ENCODE measurements around the gene EREG.
A peak's percentile ranks its signal among the peaks of the same experiment; 100 is the strongest.
"Not testable (repeated sequence)": the region's sequence is repeated elsewhere in the genome, so short reads cannot be mapped to it uniquely, and the experiment has no call there.

EREG gene, protein sequence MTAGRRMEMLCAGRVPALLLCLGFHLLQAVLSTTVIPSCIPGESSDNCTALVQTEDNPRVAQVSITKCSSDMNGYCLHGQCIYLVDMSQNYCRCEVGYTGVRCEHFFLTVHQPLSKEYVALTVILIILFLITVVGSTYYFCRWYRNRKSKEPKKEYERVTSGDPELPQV

DNA sequence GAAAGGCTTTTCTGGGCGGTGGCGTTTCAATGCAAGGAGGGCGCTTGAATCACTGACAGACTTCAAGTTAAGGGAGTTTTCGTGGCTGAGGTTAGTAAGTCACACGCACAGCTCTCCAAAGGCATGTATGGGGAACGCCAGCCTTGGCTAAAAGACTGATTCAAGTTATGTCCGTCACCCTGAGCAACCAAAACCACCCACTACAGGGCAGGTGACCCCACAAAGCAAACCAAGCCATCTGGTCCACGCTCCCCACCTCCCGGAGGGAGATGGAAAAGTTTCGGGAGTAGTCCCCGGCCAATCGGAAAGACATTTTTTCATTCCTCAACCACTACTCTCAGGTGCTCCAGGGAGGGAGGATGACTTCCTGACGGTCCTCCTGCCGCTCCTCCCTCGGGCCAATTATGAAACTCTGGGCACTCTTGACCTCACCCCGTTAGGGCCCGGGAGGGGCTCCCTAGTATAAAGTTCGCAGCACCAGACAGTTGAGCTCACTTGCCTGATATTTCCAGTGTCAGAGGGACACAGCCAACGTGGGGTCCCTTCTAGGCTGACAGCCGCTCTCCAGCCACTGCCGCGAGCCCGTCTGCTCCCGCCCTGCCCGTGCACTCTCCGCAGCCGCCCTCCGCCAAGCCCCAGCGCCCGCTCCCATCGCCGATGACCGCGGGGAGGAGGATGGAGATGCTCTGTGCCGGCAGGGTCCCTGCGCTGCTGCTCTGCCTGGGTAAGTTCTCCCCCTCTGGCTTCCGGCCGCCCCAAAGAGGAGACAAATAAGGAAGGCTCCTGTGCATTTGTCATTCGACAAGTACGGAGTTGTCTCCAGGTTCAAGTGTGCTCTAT lies at the start of gene EREG:
Gene EREG (plus strand): TSS at position 494 of the 840 bp plus-strand sequence. CDS start 164 bp downstream, at position 658.
- peak; percentile 9 to 92 for DNase-seq

DNA sequence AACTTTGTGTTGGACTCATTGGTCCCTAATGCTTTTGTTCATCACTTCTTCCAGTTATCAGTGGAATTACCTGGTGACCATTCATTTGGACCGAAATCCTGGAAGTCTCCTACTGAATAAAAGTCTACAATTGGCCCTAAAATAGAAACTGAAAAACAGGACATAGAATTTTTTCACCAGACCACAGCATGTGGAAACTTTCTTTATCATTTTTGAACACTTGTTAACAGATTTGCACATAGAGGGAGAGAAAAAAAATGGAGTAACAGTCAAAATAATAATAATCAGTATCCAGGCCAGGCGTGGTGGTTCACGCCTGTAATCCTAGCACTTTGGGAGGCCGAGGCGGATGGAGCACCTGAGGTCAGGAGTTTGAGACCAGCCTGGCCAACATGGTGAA lies 49.6 kb upstream of the EREG start:
- no peak for DNase-seq

DNA sequence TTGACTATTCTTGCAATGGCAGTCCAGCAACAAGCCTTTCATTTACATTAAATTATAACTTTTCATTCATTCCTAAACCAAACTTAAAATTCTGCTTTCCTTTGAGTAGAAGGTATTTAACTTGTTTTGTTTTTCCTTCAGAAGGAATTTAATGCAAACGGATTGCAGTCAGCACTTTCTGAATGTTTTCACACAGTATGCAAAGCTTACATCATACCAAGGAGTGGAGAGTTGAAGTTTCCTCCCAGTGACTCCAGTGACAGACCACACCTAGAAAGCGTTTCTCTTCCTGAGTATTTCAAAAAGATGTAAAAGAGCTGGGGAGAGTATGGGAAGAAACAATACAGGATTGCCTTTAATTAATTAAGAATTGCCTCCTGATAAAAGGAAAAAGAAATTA lies 48.5 kb upstream of the EREG start:
- no peak for DNase-seq

DNA sequence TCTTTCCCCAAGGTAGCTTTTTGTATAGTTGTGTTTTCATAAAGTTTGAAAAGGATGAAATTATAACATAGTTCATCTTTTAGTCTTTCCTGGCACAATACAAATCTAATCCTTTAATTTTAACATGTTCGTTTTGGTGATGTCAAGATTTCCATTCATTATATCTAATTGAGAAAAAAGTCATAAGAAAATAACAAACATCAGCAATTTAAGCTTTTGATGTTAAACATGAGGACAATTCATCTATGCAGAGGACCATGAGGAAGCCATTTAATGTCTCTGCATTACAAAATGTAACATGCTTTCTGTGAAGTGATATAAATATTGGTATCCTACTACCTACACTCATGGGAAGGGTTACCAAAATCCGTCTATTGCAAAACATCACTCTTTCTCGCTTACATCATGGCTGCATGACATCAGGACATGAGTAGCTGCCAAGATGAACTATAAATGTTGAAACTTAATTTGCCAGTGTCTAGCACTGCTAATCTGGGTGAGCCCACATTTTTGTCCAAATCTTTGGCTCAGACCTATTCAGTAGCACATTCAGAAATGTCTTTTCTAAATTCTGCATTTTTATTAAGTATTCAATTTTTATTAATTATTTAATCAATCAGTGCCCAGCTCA lies 47.2 kb upstream of the EREG start:
- DNase-seq = no peak

DNA sequence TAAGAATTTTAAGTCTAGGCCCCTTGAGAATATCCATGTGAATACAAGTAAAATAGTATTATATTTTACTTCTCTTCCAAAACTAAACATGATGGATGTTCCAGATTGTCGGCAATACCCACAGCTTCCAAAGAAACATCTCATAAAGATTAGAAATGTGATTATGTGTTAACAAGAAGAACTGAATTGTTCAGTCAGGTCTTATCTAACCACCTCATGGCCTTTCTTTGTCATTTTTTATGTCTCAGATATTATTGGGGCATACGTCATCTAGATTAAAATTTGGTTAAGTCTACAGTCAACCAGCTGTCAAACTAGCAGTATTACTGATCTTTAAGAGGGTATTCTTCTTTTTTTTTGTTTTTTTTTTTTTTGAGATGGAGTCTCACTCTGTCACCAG lies 46.7 kb upstream of the EREG start:
- no peak for DNase-seq

DNA sequence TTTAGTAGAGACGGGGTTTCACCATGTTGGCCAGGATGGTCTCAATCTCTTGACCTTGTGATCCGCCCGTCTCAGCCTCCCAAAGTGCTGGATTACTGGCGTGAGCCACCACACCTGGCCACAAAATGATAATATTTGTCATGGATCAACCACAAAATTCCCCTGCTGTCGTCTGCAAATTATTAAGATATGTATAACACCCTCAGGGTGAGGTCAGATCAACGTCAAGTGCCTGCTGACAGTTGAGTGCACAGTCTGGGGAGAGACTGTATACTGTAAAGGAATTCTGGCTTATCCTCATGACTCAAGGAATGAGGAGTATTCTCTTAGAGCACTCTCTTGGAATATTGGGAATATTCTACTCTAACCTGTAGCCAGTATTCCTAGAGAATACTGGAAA lies 45.5 kb upstream of the EREG start:
- no peak for DNase-seq

DNA sequence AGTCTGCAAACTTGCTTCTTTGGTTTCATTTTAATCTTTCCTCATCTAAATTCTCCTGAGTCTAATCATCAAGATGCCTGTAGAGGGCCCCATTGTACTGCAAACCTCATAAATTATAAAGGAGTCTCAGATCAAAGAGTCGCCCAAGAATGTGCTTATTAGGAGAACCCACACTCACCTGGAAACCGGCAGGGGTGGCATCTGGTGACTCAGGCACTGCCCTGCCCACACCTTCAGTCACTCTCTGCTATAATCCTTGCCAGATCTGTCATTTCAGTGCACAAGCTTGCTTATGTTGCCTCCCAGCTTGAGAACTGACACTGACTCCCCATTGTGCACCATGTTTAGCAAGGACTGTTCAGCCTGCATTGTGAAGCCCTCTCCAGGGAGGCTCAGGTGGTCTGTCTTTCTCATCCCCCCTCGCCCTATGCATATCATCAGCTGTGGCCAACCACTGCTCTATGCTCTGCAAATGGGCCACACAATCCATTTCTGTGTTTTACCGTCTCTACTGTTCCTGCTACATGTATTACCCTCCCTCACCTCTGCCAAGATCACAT lies 44.3 kb upstream of the EREG start:
- peak; percentile 13 to 79 for DNase-seq

DNA sequence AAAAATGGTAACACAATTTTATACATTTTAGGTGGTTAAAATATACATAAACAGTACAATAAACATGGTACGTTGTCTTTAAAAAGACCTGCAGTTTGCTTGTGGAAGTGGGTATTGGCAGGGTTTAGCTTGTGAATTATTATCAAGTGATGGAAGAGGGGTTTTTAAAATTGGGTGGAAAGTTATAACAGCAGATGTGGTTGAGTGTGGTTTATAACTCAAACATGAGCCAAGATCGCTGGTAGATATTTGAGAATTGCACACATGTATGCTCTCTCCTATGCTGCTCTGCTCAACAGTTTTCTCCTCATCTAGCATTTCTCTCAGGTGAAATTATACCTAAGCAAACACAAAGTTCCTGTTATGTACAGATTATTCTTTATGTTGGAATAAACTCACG lies 42.6 kb upstream of the EREG start:
- no peak for DNase-seq

DNA sequence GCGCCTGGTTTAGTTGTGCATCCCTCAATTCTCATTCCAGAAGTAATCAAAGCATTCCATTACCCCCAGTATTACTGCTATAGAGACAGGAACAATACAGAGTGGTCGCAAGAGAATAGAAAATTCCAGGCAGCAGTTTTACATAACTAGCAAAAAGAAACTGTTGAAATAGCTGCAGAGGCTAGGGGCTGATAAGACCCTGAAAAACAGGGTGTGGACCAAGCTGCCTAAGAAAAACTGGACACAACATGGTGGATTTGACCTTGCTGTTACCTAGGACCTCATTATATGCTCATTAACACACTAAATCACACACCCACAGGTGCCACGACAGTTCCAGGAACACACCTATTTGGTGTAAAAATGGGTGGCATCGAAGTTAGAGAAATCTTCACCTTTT lies 41.3 kb upstream of the EREG start:
- no peak for DNase-seq

DNA sequence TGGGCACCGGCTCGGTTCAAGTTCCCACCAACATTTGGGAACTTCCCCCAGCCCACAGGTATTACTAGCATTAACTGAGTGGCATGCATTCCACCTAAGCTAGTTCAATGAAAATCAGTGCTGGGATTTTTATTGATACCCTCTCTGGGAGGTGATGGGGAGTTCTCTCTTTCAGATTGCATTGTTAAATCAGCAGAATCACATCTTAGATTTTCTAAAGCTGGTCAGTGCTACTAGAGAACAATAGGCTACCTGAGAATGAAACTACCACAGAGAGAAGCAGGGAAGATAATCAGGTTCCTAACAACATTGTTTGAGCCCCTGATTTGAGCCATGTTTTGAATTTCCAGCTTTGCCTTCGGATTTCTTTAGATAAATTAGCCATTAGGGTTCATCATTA lies 40.7 kb upstream of the EREG start:
- DNase-seq = no peak

DNA sequence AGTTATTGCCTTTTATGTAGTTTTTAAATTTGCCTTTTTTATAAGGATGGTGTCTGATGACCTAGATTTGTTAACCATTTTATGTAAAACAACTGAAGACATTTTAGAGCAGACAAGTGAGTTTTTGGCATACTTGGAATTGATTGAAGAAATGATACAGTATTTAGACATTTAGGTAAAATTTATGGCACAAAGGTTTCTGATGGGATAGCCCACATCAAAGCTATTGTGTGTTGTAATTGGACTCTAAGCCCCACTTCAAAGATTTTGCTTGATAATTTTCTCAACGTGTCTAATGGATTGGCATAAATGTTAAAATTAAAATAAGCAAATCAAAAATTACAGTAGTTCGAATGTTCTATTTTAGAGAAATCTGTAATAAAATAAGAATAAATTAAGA lies 39.1 kb upstream of the EREG start:
- no peak for DNase-seq

DNA sequence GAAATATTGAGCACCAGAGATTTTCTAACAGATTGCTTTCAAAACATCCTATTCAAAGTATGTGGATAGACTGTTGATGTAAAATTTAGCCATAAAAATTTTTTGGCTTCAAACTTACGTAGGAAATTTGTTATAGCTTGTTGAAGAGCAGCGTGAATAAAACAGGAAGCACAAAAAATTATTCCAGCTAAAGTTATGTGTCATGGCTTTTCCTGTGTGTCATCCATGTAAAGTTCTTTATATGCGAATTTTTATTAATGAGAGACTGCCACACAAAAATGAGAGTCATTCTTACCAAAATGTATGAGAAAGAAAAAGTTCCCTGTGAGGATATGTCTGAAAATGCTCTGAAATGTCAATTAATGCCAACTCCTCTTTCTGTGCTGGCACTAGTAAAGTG lies 37.2 kb upstream of the EREG start:
- DNase-seq = peak in 1 of 2 donors; percentile 5

DNA sequence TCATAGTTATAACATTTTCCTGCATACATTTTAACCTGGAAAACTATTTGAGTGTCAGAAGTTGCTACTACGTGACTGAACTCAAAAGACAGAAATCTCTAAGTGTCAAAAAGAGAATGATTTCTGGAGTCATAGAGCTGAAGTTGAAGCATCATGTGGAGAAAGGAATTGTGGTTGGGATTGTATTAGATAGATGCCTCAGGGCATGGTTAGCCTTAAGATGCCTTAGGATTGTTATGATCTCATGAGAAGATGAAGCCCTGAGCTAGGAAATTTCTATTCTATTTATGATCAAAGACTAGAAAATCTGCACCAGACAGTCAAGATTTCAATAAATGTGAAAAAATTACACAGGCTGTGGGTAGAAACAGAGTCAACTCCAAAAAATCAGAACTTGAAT lies 36.4 kb upstream of the EREG start:
- DNase-seq = no peak

DNA sequence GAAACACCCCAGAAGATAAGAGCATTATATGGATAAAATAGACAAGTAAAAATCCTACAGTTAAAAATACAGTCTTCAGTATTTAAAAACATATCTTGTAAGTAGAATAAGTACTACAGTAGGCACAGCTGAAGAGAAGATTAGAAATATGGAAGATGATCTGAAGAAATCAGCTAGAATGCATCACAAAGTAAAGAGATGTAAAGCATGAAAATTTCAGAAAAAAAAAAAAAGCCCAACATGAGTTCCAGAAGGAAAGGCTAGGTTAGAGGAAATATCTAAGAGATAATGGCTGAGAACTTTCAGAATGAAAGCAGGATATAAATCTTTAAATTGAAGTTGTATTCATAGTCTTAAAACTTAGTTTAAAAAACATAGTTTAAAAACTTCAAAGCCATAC lies 35.6 kb upstream of the EREG start:
- DNase-seq = no peak

DNA sequence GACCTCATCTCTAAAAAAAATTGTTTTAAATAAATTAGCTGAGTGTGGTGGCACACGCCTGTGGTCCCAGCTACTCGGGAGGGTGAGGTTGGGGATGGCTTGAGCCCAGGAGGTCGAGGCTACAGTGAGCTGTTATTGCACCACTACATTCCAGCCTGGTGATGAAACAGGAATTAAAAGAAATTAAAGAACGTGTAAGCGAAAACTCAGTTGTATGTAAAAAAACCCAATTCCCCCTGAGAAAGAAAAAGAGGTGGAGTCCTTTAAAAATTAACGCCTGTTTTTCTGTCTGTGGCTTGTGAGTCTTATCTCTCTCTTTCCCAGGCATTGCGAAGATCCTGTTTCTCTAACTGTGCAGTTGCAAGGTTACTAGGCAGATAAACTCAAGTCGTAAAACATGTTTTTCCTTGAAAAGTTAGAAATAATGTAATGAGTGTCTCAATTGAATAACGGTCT lies 34.6 kb upstream of the EREG start:
- DNase-seq = peak in 1 of 2 donors; percentile 28

DNA sequence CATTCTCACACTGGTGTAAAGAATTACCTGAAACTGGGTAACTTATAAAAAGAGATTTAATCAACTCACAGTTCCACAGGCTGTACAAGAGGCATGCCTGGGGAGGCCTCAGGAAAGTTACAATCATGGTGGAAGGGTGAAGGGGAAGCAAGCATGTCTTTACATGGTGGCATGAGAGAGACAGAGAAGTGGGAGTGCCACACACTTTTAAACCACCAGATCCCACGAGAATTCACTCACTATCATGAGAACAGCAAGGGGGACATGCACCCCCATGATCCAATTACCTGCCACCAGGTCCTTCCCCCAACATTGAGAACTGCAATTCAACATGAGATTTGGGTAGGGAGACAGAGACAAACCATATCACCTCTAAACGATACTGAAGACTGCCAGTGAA lies 33.7 kb upstream of the EREG start:
- no peak for DNase-seq

DNA sequence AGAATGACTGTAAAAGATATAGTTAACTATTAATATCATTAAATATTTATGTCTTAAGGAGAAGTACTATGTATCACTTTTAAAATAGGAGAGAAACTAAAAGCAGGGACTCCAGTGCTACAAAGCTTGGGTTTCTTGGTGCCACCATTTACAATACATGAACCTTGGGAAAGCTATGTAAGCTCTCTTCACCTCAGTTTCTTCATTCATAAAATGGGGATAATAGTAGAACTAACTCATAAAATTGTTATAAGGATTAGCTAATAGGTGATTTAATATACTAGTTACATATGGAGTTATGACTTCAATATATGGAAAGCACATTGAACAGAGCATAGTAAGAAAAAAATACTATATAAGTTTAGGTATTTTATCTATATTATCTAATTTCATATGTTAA lies 33.0 kb upstream of the EREG start:
- no peak for DNase-seq

DNA sequence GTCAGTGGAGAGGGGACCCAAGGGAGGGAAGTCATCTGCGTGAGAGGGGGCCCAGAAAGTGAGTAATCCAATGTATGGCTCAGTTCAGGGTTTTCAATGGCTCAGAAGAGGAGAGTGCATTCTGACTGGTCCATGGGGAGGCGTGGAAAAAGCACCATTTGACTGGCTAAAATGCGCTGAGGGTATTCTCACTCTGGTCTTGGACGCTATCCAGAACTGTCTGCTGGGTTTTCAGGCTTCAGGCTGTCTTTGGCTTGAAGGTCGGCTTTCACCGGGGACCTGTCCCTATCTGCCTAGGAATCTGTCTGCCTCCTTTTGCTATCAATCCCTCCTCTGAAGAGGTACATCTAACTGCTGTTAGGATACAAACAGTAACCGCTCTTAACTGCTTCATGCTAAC lies 30.3 kb upstream of the EREG start:
- DNase-seq = no peak

DNA sequence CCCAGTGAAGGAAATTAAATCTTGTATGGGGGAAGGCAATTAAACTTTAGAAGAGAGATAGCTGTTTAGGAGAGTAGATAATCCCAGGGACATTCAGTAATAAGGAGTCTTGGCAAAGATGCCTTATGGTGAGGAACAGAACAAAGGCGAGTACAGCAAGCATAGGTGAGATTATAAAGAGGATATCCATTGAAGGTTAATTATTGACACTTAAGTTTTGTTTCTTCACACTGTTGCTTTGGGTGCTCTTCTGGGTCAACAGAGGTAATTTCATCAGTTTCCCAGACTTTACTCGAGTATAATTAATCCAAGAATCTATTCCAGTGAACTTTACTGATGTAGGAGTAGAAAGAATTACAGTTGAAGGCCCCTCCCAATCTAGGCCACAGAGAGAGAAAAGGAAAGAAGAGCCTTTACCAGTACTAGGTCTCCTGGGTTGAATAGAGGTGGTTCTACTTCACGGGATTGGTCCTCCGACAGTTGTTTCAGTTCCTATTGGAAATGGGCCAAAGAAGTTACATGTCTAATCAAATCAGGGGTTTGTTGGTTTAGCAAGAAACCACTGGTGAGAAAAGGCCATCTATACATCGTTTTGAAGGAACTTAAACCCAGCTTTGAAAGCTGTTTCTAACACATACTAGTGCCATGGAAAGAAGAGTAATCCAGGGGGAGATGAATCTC lies 29.5 kb upstream of the EREG start:
- DNase-seq = no peak

DNA sequence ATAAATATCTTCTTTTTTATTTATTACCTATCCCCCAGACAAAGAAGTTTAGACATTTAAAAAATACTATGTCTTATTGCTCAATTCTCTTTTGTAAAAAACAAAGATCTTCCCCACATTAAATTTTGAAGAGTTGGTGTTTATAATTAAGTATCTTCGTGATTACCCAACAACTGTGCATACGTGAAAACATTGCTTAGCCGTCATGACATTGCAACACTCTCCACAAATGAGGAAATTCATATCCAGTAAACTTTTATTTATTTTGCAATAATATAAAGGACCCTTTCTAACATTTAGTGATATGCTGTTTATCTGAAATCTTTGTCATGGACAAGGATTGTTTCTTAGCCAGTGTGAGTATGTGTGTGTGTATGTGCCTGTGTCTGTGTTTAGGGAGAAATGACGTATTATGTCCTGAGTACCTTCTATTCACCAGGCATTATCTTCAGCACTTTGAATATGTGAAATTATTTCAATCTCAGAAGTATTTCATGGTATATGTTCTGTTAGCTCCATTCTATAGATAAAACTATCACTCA lies 26.1 kb upstream of the EREG start:
- DNase-seq = no peak

DNA sequence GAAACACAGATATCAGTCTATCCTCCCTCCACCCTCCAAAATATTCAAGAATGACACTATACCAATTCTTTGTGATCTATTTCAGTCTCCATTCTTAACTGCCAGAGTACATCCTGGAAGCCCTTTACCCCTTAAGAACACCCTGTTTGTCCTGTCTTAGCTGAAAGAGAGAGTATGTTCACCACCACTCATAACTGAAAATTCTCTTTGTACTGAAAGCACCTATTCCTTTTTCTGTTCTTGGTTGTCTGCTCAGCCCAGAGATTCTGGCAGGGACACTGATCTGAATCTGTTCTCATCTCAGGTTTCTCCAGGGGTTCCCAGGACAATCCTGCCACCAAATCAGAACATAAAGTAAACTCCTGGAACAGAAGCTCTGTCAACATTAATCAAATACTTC lies 25.4 kb upstream of the EREG start:
- DNase-seq = no peak

DNA sequence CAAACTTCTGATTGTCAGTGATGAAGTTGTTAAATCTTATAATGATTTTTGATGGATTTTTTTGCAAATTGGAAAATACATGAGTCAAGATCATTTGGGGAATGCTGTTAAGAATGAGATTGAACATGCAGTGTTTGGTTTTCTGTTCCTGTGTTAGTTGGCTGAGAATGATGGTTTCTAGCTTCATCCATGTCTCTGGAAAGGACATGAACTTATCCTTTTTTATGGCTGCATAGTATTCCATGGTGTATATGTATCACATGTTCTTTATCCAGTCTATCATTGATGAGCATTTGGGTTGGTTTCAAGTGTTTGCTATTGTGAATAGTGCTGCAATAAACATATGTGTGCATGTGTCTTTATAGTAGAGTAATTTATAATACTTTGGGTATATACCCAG lies 24.5 kb upstream of the EREG start:
- not testable (repeated sequence) for DNase-seq

DNA sequence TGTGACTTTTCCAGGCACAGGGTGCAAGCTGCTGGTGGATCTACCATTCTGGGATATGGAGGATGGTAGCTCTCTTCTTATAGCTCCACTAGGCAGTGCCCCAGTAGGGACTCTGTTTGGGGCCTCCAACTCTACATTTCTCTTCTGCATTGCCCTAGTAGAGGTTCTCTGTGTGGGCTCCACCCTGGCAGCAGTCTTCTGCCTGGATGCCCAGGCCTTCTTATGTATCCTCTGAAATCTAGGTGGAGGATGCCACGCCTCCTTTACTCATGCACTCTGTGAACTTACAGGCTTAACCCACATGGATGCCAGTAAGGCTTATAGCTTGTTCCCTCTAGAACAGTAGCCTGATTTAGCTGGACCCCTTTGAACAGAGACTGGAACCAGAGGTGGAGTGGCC lies 20.9 kb upstream of the EREG start:
- DNase-seq = no peak

All from bone marrow (tissue), 2 donors.